ENCODE measurements around the gene CC2D2B.

DNA sequence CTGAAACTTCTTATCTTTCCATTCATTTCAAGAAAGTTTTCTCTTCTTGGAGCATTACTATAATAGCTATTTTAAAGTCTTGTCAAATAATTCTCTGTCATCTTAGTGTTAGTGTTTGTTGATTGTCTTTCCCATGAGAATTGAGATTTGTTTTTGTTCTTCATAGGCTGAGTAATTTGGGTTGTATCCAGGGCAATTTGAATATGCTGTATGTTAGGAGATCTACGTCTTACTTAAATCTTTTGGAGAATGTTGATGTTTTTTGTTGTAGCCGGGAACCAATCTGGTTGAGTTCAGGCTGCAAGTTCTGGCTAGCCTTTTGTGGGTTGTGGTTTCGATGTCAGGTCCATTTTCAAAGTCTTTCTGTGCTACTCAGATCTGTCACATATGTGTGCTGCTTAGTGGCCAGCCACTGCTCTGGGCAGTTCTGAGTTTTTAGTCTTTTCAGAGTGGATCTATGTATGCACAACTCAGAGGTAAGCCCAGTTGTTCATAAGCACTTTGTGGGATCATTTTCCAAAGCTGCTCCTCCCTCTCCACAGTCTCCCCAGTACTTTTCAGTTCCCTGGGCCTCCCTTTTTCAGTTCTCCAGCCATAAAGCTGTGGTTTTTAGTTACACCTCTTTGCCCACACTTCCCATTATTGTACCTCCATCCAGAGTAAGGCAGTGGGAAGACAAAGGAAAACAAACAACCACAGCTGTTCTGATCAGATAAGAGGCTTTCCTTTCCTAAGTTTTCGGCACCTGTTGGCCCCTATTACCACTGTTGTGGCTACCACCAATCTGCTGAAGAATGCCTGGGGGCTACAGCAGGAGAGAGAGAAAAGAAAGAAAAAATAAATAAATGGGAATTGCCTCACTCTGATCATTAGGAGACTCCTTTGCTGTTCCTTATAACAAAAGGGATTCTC, 131.0 kb downstream of the CC2D2B start:
- TF ChIP-seq POLR2A (IDR thresholded peaks at IDR 0.05) (no peak), CTCF (IDR thresholded peaks at IDR 0.05) (no peak)
